ENCODE data around the gene ARHGAP28. TPM values are rescaled to one million over a fixed set of nuclear protein-coding genes. Genes with fewer than 3 reads are reported as not detected.

Gene ARHGAP28
- total RNA-seq, 2 experiments from 2014 or later = not detected

DNA sequence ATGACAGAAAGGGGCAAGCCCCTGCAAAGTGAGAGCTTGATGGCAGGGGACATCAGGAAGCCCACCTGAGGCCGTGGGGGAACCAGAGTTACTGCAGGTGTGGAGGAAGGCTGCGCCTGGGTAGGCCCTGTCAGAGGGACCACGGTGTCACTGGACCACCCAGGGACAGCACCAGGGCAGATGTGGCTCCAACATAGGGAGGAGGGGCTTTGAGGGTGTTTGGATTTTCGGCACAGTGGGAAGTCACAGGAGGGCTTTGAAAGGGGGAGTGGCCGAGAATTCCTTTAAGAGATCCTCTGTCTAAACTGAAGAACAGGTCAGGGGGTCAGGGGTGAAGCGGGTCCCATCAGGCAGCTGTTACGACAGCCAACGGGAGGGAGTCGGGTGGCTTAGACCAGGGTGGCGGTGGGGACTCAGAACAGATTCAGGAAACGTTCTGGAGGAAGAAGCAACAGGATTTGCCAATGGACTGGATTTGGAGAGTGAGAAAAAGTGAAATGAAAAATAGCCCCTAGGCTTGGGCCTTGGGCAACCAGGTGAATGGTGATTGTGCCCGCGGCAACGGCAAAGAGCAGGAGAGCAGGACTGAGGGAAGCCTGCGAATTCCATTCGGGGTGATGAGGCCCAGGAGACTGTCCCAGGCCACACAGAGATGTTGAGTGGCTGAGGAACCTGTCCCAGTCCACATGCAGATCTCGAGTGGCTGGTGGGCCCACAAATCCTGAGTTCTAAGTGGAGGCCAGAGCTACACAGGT, 222.0 kb downstream of the ARHGAP28 start:
- no peaks in the 10 kb centered on the region for H3K36me3 Mint-ChIP-seq (ENCODE audit: low read depth)
- peaks cover 5% of the 10 kb centered on the region for H3K9me3 Mint-ChIP-seq
- ATAC-seq (no peak), DNase-seq (no peak)
- ChIA-PET CTCF (no interaction called here), POLR2A (no interaction called here)
- no peaks in the 10 kb centered on the region for H3K27me3 Mint-ChIP-seq
- TF ChIP-seq, protein P1, sequence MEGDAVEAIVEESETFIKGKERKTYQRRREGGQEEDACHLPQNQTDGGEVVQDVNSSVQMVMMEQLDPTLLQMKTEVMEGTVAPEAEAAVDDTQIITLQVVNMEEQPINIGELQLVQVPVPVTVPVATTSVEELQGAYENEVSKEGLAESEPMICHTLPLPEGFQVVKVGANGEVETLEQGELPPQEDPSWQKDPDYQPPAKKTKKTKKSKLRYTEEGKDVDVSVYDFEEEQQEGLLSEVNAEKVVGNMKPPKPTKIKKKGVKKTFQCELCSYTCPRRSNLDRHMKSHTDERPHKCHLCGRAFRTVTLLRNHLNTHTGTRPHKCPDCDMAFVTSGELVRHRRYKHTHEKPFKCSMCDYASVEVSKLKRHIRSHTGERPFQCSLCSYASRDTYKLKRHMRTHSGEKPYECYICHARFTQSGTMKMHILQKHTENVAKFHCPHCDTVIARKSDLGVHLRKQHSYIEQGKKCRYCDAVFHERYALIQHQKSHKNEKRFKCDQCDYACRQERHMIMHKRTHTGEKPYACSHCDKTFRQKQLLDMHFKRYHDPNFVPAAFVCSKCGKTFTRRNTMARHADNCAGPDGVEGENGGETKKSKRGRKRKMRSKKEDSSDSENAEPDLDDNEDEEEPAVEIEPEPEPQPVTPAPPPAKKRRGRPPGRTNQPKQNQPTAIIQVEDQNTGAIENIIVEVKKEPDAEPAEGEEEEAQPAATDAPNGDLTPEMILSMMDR (IDR thresholded peaks at IDR 0.05) = no peak
- H3K4me3 Mint-ChIP-seq = no peak overlapping the region
- intact Hi-C loops (cut with micrococcal nuclease) = no loop called here
- no peaks in the 10 kb centered on the region for H3K4me1 Mint-ChIP-seq (ENCODE audit: low read depth)
- H3K27ac Mint-ChIP-seq = no peak overlapping the region

DNA sequence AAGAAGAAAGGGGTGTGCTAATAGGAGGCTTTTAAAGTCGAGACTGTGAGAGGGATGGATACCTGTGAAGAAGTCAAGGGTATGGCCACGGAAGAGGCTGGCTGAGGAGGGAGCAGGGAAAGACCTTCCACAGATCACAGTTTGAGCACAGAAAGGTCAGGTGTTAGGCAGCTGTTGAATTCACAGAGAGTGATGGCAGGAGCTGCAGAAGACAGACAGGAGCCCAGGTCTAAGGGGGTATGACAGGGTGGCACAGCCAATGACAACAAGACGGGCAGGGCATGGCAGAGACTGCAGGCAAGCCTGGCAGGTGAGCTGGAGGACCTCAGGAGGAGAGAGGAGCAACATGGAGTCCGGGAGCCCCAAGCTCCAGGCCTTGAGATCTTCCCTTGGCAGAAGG, 225.0 kb downstream of the ARHGAP28 start:
- no peaks in the 10 kb centered on the region for H3K27me3 Mint-ChIP-seq
- POLR2A ChIA-PET = no interaction called here
- DNase-seq (no peak), ATAC-seq (no peak)
- CTCF ChIA-PET = no interaction called here
- TF ChIP-seq, protein P1 (IDR thresholded peaks at IDR 0.05) = no peak
- intact Hi-C loops (cut with micrococcal nuclease) = no loop called here
- H3K4me1 Mint-ChIP-seq (ENCODE audit: low read depth) = no peaks in the 10 kb centered on the region
- no peak overlapping the region for H3K27ac Mint-ChIP-seq
- H3K4me3 Mint-ChIP-seq = no peak overlapping the region
- no peaks in the 10 kb centered on the region for H3K36me3 Mint-ChIP-seq (ENCODE audit: low read depth)
- H3K9me3 Mint-ChIP-seq = peaks cover 5% of the 10 kb centered on the region

DNA sequence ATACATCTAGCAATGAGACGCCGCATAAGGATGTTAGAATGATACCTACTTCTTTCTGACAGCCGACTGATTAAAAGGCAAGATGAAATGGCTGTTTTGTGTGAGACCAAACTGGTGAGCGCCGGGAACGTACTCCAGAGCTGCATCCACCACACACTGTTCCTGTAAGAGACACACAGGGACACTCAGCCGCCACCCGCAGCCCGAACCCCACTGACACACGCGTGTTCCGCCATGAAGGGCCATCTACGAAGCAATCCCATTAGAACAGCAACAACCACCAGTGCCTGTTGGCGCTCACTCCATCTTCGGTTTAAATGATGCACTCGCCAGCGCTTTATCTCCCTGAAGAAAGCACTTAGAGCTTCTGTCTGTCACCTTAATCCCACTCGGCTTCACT, 225.8 kb downstream of the ARHGAP28 start:
- TF ChIP-seq, protein P1 (IDR thresholded peaks at IDR 0.05) = no peak
- Mint-ChIP-seq H3K4me3 (no peak overlapping the region), H3K9me3 (peaks cover 6% of the 10 kb centered on the region), H3K36me3 (ENCODE audit: low read depth) (no peaks in the 10 kb centered on the region), H3K27ac (no peak overlapping the region), H3K4me1 (ENCODE audit: low read depth) (no peaks in the 10 kb centered on the region), H3K27me3 (no peaks in the 10 kb centered on the region)
- DNase-seq (no peak), ATAC-seq (no peak)
- intact Hi-C loops (cut with micrococcal nuclease) = no loop called here
- ChIA-PET CTCF (no interaction called here), POLR2A (no interaction called here)

DNA sequence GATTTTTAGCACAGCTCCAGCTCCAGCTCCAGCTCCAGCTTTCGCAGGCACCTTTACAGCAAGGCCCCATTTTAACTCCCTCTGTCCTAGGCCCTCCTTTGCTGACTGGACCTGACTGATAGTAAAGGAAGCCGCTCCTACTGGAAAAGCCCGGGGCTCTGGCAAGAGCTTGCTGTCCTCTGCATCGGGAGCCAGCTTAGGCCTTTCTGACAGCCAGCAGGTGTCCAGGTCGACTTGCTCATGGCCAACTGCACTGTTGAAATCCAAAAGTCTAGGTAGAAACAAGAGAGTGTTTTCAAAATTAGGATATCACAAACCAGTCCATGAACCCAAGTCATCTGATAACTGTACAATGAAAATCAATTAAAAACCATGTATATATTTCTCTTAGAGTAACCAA, 227.0 kb downstream of the ARHGAP28 start:
- Mint-ChIP-seq H3K27me3 (no peaks in the 10 kb centered on the region), H3K27ac (no peak overlapping the region), H3K36me3 (ENCODE audit: low read depth) (no peaks in the 10 kb centered on the region), H3K4me1 (ENCODE audit: low read depth) (no peaks in the 10 kb centered on the region), H3K9me3 (peaks cover 4% of the 10 kb centered on the region), H3K4me3 (no peak overlapping the region)
- intact Hi-C loops (cut with micrococcal nuclease) = no loop called here
- DNase-seq (no peak), ATAC-seq (no peak)
- TF ChIP-seq, protein P1 (IDR thresholded peaks at IDR 0.05) = no peak
- CTCF ChIA-PET = no interaction called here
- POLR2A ChIA-PET = no interaction called here

DNA sequence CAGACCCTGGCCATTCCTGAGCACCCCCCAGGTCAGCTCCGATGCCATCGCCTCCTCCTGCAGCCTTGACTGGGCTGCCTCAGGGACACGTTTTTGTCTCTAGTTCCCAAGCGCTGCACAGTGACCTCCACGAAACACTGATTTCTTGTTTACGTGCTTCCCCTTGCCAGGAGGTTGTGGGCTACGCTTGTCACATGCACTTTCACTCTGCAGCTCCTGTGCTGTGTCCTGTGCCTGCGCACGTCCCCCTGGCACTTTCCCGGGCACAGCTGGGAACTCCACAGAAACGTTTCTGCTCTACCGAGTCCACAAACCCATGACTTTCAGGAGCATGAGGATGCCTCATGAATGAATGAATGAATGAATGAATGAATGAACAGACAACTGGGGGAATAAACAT, 227.5 kb downstream of the ARHGAP28 start:
- H3K27ac Mint-ChIP-seq = no peak overlapping the region
- intact Hi-C loops (cut with micrococcal nuclease) = no loop called here

More for the DNA sequence above, 227.5 kb downstream of the ARHGAP28 start:
- H3K4me1 Mint-ChIP-seq (ENCODE audit: low read depth) = no peaks in the 10 kb centered on the region
- DNase-seq = no peak
- POLR2A ChIA-PET = no interaction called here
- ATAC-seq = no peak
- H3K27me3 Mint-ChIP-seq = no peaks in the 10 kb centered on the region
- CTCF ChIA-PET = no interaction called here
- TF ChIP-seq, protein P1 (IDR thresholded peaks at IDR 0.05) = no peak
- H3K4me3 Mint-ChIP-seq = no peak overlapping the region
- peaks cover 2% of the 10 kb centered on the region for H3K9me3 Mint-ChIP-seq
- H3K36me3 Mint-ChIP-seq (ENCODE audit: low read depth) = no peaks in the 10 kb centered on the region
